ENCODE data around the gene SCRT2.

DNA sequence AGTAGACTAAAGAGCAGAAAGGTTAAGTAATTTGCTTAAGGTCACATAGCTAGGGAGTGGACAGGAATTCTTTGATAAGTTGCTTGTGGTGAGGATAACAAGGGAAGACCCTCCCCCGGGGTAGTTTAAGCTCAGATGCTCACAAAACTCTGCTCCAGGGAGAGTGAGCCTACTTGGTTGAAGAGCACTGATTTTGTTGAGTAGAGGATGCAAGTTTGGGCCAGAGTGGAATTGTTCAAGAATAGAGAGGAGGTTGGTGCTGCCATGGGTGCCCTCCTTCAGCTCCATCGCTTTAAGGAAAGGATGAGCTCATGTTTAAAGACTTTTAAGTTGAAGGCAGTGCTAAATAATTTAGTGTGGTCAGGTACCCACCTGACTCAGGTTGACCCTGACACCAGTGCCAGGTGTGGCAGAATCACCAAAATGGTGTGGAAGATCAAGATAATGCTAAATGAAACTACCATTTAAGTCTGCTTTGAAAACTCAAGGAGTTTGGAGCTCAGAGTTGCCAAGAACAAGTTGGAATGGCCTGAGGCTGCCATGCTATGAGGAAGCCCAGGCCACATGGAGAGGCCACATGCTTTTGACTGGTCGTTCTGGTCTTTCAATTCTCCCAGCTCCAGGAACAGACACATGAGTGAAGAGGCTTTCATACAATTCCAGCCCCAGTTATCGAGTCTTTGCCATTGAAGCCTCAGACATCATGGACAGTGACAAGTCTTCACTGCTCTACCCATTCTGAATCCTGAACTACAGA lies 57.5 kb downstream of the SCRT2 start:
- TF ChIP-seq, protein P1, sequence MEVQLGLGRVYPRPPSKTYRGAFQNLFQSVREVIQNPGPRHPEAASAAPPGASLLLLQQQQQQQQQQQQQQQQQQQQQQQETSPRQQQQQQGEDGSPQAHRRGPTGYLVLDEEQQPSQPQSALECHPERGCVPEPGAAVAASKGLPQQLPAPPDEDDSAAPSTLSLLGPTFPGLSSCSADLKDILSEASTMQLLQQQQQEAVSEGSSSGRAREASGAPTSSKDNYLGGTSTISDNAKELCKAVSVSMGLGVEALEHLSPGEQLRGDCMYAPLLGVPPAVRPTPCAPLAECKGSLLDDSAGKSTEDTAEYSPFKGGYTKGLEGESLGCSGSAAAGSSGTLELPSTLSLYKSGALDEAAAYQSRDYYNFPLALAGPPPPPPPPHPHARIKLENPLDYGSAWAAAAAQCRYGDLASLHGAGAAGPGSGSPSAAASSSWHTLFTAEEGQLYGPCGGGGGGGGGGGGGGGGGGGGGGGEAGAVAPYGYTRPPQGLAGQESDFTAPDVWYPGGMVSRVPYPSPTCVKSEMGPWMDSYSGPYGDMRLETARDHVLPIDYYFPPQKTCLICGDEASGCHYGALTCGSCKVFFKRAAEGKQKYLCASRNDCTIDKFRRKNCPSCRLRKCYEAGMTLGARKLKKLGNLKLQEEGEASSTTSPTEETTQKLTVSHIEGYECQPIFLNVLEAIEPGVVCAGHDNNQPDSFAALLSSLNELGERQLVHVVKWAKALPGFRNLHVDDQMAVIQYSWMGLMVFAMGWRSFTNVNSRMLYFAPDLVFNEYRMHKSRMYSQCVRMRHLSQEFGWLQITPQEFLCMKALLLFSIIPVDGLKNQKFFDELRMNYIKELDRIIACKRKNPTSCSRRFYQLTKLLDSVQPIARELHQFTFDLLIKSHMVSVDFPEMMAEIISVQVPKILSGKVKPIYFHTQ (CRISPR knock-in tag; IDR thresholded peaks at IDR 0.05) = no peak
- TF ChIP-seq, protein P2, sequence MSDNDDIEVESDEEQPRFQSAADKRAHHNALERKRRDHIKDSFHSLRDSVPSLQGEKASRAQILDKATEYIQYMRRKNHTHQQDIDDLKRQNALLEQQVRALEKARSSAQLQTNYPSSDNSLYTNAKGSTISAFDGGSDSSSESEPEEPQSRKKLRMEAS (CRISPR knock-in tag; IDR thresholded peaks at IDR 0.05) = no peak
- TF ChIP-seq, protein P3, sequence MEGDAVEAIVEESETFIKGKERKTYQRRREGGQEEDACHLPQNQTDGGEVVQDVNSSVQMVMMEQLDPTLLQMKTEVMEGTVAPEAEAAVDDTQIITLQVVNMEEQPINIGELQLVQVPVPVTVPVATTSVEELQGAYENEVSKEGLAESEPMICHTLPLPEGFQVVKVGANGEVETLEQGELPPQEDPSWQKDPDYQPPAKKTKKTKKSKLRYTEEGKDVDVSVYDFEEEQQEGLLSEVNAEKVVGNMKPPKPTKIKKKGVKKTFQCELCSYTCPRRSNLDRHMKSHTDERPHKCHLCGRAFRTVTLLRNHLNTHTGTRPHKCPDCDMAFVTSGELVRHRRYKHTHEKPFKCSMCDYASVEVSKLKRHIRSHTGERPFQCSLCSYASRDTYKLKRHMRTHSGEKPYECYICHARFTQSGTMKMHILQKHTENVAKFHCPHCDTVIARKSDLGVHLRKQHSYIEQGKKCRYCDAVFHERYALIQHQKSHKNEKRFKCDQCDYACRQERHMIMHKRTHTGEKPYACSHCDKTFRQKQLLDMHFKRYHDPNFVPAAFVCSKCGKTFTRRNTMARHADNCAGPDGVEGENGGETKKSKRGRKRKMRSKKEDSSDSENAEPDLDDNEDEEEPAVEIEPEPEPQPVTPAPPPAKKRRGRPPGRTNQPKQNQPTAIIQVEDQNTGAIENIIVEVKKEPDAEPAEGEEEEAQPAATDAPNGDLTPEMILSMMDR (IDR thresholded peaks at IDR 0.05) = no peak
- TF ChIP-seq ETV6 (CRISPR knock-in tag; IDR thresholded peaks at IDR 0.05) (no peak), CREB1 (CRISPR knock-in tag; IDR thresholded peaks at IDR 0.05) (no peak), FOXJ3 (CRISPR knock-in tag; IDR thresholded peaks at IDR 0.05; ENCODE audit: borderline replicate concordance) (no peak)
- TF ChIP-seq, protein P4, sequence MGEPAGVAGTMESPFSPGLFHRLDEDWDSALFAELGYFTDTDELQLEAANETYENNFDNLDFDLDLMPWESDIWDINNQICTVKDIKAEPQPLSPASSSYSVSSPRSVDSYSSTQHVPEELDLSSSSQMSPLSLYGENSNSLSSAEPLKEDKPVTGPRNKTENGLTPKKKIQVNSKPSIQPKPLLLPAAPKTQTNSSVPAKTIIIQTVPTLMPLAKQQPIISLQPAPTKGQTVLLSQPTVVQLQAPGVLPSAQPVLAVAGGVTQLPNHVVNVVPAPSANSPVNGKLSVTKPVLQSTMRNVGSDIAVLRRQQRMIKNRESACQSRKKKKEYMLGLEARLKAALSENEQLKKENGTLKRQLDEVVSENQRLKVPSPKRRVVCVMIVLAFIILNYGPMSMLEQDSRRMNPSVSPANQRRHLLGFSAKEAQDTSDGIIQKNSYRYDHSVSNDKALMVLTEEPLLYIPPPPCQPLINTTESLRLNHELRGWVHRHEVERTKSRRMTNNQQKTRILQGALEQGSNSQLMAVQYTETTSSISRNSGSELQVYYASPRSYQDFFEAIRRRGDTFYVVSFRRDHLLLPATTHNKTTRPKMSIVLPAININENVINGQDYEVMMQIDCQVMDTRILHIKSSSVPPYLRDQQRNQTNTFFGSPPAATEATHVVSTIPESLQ (CRISPR knock-in tag; IDR thresholded peaks at IDR 0.05) = no peak
